Left renal cortex interstitium (tissue), 4 donors: ENCODE results near the gene GAGE12G. TPM values are rescaled to one million over a fixed set of nuclear protein-coding genes. Genes with fewer than 3 reads are reported as not detected.
"Not testable (repeated sequence)": the region's sequence is repeated elsewhere in the genome, so short reads cannot be mapped to it uniquely, and the experiment has no call there.

Experiments
- DNase-seq, 4 donors: peaks; one replicate each; pipeline ENCODE4 v3.0.0-alpha.2; 2013; ENCODE audit warnings: low read depth in 4 of 4, low spot score in 2 of 4, missing footprints in 1 of 4
- polyA plus RNA-seq, 4 donors: library from polyadenylated mRNA; unstranded; fragments of 120-200 nt; gene quantifications; one replicate each; pipeline ENCODE4 v1.2.1, GENCODE V29; 2013; ENCODE audit not compliant: insufficient read length in 4 of 4

The GAGE12G gene, protein sequence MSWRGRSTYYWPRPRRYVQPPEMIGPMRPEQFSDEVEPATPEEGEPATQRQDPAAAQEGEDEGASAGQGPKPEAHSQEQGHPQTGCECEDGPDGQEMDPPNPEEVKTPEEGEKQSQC
- not detected for polyA plus RNA-seq

DNA sequence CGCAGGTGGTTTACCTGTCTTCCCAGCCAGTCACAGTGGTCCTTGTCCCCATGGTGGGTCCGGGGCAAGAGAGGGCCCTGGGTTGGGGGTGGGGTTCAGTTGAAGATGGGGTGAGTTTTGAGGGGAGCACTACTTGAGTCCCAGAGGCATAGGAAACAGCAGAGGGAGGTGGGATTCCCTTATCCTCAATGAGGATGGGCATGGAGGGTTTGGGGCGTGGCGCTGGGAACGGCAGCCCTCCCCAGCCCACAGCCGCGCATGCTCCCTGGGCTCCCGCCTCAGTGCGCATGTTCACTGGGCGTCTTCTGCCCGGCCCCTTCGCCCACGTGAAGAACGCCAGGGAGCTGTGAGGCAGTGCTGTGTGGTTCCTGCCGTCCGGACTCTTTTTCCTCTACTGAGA is at the start of gene GAGE12G:
TSS of gene GAGE12G (plus strand) at position 301 of the 400 bp plus-strand sequence. CDS start 1,155 bp downstream, outside the sequence.
- DNase-seq = not testable (repeated sequence)

DNA sequence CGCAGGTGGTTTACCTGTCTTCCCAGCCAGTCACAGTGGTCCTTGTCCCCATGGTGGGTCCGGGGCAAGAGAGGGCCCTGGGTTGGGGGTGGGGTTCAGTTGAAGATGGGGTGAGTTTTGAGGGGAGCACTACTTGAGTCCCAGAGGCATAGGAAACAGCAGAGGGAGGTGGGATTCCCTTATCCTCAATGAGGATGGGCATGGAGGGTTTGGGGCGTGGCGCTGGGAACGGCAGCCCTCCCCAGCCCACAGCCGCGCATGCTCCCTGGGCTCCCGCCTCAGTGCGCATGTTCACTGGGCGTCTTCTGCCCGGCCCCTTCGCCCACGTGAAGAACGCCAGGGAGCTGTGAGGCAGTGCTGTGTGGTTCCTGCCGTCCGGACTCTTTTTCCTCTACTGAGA is 38.3 kb upstream of the GAGE12G start, which contains the start of gene GAGE12C:
TSS of gene GAGE12C (plus strand) at position 301 of the 400 bp plus-strand sequence. CDS start 1,155 bp downstream, outside the sequence.
- DNase-seq = not testable (repeated sequence)

DNA sequence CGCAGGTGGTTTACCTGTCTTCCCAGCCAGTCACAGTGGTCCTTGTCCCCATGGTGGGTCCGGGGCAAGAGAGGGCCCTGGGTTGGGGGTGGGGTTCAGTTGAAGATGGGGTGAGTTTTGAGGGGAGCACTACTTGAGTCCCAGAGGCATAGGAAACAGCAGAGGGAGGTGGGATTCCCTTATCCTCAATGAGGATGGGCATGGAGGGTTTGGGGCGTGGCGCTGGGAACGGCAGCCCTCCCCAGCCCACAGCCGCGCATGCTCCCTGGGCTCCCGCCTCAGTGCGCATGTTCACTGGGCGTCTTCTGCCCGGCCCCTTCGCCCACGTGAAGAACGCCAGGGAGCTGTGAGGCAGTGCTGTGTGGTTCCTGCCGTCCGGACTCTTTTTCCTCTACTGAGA is 28.8 kb upstream of the GAGE12G start, which contains the start of gene GAGE12D:
TSS of gene GAGE12D (plus strand) at position 301 of the 400 bp plus-strand sequence. CDS start 1,155 bp downstream, outside the sequence.
- DNase-seq = not testable (repeated sequence)

DNA sequence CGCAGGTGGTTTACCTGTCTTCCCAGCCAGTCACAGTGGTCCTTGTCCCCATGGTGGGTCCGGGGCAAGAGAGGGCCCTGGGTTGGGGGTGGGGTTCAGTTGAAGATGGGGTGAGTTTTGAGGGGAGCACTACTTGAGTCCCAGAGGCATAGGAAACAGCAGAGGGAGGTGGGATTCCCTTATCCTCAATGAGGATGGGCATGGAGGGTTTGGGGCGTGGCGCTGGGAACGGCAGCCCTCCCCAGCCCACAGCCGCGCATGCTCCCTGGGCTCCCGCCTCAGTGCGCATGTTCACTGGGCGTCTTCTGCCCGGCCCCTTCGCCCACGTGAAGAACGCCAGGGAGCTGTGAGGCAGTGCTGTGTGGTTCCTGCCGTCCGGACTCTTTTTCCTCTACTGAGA is 19.2 kb upstream of the GAGE12G start, which contains the start of gene GAGE12E:
TSS of gene GAGE12E (plus strand) at position 301 of the 400 bp plus-strand sequence. CDS start 1,155 bp downstream, outside the sequence.
- not testable (repeated sequence) for DNase-seq

DNA sequence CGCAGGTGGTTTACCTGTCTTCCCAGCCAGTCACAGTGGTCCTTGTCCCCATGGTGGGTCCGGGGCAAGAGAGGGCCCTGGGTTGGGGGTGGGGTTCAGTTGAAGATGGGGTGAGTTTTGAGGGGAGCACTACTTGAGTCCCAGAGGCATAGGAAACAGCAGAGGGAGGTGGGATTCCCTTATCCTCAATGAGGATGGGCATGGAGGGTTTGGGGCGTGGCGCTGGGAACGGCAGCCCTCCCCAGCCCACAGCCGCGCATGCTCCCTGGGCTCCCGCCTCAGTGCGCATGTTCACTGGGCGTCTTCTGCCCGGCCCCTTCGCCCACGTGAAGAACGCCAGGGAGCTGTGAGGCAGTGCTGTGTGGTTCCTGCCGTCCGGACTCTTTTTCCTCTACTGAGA is 9.7 kb upstream of the GAGE12G start, which contains the start of gene GAGE12F:
TSS of gene GAGE12F (plus strand) at position 301 of the 400 bp plus-strand sequence. CDS start 1,155 bp downstream, outside the sequence.
- DNase-seq = not testable (repeated sequence)

DNA sequence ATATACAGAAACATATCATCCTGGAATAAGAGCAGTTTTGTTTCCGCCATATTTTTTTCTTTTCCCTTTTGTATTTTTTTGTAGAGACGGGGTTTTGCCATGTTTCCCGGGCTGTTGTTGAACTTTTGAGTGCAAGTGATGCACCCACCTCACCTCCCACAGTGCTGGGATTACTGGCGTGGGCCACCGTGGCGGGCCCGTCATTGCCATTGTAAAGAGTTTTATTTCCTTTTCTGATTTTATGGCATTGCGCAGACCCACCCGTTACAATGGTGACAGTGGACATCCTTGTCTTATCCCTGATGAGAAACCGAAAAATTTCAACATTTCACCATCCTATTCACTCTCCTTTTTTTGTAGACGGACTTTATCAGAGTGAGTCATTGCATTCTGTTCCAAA is 1.5 kb upstream of the GAGE12G start:
- DNase-seq = not testable (repeated sequence)

DNA sequence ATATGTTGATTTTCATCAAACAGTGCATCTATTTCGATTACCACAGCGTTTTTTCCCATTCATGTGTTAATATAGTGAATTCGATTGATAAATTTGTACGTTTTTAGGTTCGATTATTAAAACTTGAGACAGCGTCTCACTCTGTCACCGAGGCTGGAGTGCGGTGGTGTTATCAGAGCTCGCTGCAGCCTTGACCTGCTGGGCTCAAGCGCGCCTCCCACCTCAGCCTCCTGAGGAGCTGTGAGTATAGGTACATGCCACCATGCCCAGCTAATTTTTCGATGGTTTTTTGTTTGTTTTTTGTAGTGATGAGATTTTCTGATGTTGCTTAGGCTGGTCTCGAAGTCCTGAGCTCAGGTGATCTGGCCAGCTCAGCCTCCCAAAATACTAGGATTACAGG is 1.0 kb upstream of the GAGE12G start:
- not testable (repeated sequence) for DNase-seq

DNA sequence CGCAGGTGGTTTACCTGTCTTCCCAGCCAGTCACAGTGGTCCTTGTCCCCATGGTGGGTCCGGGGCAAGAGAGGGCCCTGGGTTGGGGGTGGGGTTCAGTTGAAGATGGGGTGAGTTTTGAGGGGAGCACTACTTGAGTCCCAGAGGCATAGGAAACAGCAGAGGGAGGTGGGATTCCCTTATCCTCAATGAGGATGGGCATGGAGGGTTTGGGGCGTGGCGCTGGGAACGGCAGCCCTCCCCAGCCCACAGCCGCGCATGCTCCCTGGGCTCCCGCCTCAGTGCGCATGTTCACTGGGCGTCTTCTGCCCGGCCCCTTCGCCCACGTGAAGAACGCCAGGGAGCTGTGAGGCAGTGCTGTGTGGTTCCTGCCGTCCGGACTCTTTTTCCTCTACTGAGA is 9.4 kb downstream of the GAGE12G start, which contains the start of gene GAGE12H:
TSS of gene GAGE12H (plus strand) at position 301 of the 400 bp plus-strand sequence. CDS start 1,155 bp downstream, outside the sequence.
- not testable (repeated sequence) for DNase-seq

DNA sequence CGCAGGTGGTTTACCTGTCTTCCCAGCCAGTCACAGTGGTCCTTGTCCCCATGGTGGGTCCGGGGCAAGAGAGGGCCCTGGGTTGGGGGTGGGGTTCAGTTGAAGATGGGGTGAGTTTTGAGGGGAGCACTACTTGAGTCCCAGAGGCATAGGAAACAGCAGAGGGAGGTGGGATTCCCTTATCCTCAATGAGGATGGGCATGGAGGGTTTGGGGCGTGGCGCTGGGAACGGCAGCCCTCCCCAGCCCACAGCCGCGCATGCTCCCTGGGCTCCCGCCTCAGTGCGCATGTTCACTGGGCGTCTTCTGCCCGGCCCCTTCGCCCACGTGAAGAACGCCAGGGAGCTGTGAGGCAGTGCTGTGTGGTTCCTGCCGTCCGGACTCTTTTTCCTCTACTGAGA is 19.0 kb downstream of the GAGE12G start, which contains the start of gene GAGE2A:
TSS of gene GAGE2A (plus strand) at position 301 of the 400 bp plus-strand sequence. CDS start 1,155 bp downstream, outside the sequence.
- not testable (repeated sequence) for DNase-seq

DNA sequence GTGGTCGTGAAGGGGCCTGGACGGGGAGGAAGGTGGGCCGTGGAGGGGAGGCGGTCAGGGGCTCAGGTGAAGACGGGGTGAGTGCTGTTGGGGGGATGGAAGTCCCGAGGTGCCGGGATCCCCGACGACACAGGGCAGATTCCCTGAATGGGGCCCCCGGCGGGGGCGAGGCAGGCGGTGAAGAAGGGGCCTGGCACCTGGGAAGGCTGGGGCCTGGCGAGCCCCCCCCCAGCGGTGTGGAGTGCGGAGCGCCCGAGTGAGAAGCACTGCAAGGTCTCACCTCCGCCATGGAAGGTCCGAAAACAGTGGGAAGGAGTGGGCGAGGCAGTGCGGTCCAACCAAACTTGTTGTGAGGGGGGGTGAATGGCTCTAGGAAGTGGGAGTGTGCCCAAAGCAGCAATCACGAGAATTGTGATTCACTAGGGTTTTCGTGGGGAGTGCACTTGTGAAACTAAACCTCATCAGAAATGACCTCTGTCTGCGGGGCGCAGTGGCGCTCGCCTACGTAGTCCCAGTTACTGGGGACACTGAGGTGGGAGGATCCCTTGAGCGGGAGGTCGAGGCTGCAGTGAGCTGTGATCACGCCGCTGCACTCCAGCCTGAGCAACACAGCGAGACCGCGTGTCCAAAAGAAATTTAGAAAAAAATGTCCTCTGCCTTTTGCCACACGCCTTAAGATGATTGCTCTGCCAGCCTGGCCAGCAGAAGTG is 19.7 kb downstream of the GAGE12G start:
- not testable (repeated sequence) for DNase-seq

DNA sequence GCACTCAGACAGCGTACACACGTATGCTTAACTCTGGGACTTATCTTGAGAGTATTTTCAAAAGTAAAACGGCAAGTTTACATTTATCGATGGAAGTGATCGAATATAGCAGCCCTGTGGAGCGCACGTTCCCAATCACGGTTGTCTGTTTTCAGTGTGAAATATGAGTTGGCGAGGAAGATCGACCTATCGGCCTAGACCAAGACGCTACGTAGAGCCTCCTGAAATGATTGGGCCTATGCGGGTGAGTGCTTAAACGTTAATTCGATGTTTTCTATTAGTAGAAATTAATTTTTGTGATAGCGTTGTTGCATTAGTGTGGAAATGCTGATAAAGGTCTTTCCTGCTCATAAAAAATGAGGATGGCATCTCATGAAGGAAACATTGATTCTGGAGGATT is 20.3 kb downstream of the GAGE12G start:
- DNase-seq = not testable (repeated sequence)

DNA sequence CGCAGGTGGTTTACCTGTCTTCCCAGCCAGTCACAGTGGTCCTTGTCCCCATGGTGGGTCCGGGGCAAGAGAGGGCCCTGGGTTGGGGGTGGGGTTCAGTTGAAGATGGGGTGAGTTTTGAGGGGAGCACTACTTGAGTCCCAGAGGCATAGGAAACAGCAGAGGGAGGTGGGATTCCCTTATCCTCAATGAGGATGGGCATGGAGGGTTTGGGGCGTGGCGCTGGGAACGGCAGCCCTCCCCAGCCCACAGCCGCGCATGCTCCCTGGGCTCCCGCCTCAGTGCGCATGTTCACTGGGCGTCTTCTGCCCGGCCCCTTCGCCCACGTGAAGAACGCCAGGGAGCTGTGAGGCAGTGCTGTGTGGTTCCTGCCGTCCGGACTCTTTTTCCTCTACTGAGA is 28.5 kb downstream of the GAGE12G start, which contains the start of gene GAGE1:
TSS of gene GAGE1 (plus strand) at position 301 of the 400 bp plus-strand sequence. CDS start 1,155 bp downstream, outside the sequence.
- DNase-seq = not testable (repeated sequence)

DNA sequence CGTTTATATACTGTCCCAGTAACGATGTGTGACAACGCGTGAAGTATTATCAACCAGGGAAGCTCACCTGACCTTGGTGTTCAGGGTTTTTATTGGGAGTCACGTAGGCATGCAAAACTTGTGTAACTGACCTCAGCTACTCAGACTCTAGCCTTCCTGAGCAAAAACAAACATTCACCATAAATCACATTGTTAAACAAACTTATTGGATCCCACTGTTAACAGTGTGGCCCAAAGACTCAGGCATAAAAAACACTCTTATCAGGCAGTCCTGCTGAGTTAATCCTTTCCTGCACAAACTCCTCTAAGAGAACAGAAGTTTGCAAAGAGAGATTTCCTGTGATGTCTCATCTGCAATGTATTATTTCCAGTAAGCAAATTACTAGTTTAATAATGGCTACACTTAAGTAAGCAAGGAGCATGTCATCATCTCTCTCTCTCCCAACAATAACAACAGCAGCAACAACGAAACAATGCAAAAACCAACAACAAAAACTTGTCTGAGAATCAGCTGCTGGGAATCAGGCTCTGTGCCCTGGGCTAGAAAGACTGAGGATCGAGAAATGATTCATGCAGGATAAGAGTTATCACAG is 40.6 kb downstream of the GAGE12G start:
- DNase-seq = no peak

DNA sequence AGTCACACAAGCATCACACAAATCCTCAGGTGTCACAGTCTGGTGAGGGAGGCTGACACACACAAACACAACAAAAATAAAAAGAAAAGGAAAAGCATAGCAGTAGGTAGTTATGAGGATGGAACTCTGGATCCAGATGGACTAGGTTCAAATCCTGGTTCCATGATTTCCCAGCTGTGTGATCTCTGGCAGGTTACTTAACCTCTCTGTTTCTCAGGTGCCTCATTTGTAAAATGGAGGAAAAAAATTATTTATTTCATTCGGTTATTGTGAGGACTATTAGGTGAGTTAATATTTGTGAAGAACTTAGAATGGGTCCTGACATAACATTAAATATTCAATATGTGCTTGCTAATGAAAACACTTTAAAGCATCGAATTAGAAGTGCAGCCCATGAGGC is 48.4 kb downstream of the GAGE12G start:
- DNase-seq = no peak

Other genes with a start within 250 kb of the GAGE12G start
- gene GAGE12J, start 248.4 kb upstream of the GAGE12G start, polyA plus RNA-seq = not detected
- not detected for gene GAGE13, start 238.8 kb upstream of the GAGE12G start, polyA plus RNA-seq
- not detected for gene GAGE12C, start 38.2 kb upstream of the GAGE12G start, polyA plus RNA-seq
- not detected for gene GAGE12D, start 28.7 kb upstream of the GAGE12G start, polyA plus RNA-seq
- not detected for gene GAGE12E, start 19.1 kb upstream of the GAGE12G start, polyA plus RNA-seq
- gene GAGE12F, start 9.6 kb upstream of the GAGE12G start, polyA plus RNA-seq = not detected
- gene GAGE12H, start 9.5 kb downstream of the GAGE12G start, polyA plus RNA-seq = not detected
- not detected for gene GAGE2A, start 19.1 kb downstream of the GAGE12G start, polyA plus RNA-seq
- under 1 TPM in 1 of 4 donors, not detected in 3; 0.03 TPM for gene GAGE1, start 28.6 kb downstream of the GAGE12G start, polyA plus RNA-seq
- not detected for gene PAGE1, start 125.6 kb downstream of the GAGE12G start, polyA plus RNA-seq